Neural crest cell (in vitro differentiated cells): ENCODE measurements around the gene NKAIN2. TPM values are rescaled to one million over a fixed set of nuclear protein-coding genes. Genes with fewer than 3 reads are reported as not detected.
"Not testable (repeated sequence)": the region's sequence is repeated elsewhere in the genome, so short reads cannot be mapped to it uniquely, and the experiment has no call there.

Experiments
- DNase-seq: peaks from one replicate; pipeline ENCODE4 v3.0.0; 2021; ENCODE audit warnings: low read depth, mixed read lengths, low spot score
- H3K27ac Mint-ChIP-seq: one replicate; pipeline ENCODE4 v1.8.0; 2021; ENCODE audit warnings: mild to moderate bottlenecking, mixed read lengths; ENCODE audit not compliant: unreplicated experiment
- H3K27me3 Mint-ChIP-seq: 2 replicates; pipeline ENCODE4 v1.8.0; 2021; ENCODE audit warnings: low read depth, mild to moderate bottlenecking, mixed read lengths
- H3K36me3 Mint-ChIP-seq: 2 replicates; pipeline ENCODE4 v1.8.0; 2021; ENCODE audit warnings: low read depth, mild to moderate bottlenecking, mixed read lengths
- H3K4me1 Mint-ChIP-seq: 2 replicates; pipeline ENCODE4 v1.8.0; 2021; ENCODE audit warnings: mixed read lengths
- H3K4me3 Mint-ChIP-seq: one replicate; pipeline ENCODE4 v1.8.0; 2021; ENCODE audit warnings: mild to moderate bottlenecking, mixed read lengths
- H3K9me3 Mint-ChIP-seq: 2 replicates; pipeline ENCODE4 v1.8.0; 2021; ENCODE audit warnings: mixed read lengths
- CTCF ChIP-seq: fragments of 200-600 bp; sonication (generic); conservative IDR thresholded peaks from 2 replicates; pipeline ENCODE4 v1.5.0; 2021; ENCODE audit warnings: antibody characterized with exemption, mild to moderate bottlenecking
- total RNA-seq: library from RNA; stranded (reverse); gene quantifications from 2 replicates; pipeline ENCODE4 v1.2.1, GENCODE V29; 2021

Gene NKAIN2
- total RNA-seq, 1 donor from 2014 or later, result 1.1 TPM

DNA sequence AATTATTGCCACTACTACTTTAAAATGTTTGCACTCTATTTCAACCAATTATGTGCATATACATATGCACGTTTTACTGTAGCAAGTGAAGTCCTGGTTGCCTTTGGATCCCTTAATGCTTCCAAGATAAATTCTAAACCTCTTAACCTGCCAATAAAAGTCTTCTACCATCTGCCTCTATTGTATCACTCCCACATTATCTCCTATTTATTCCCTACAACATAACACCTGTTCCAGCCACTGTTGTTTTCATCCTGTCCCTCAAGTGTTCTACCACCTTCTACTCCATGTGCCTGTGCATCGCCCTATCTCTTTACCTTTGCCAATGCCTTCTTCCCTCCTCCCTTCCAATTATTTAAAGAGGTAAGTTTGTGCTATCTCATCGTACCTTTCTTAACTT is 659.6 kb downstream of the NKAIN2 start:
- no peak for DNase-seq
- no peaks in the 10 kb centered on the region for H3K36me3 Mint-ChIP-seq
- TF ChIP-seq CTCF, result no peak
- H3K4me3 Mint-ChIP-seq, result no peak overlapping the region
- H3K9me3 Mint-ChIP-seq, result no peaks in the 10 kb centered on the region
- no peaks in the 10 kb centered on the region for H3K27me3 Mint-ChIP-seq
- peak overlapping the region; percentile 15 for H3K27ac Mint-ChIP-seq
- no peaks in the 10 kb centered on the region for H3K4me1 Mint-ChIP-seq

DNA sequence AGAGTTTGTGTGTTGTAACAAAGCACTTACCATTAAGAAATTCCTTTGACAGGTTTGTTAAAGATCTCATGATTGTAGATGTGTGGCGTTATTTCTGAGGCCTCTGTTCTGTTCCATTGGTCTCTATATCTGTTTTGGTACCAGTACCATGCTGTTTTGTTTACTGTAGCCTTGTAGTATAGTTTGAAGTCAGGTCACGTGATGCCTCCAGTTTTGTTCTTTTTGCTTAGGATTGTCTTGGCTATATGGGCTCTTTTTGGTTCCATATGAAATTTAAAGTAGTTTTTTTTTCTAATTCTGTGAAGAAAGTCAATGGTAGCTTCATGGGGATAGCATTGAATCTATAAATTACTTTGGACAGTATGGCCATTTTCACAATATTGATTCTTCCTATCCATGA is 660.9 kb downstream of the NKAIN2 start:
- H3K4me1 Mint-ChIP-seq, H3K4me3 Mint-ChIP-seq, H3K27me3 Mint-ChIP-seq, H3K27ac Mint-ChIP-seq, H3K9me3 Mint-ChIP-seq, DNase-seq, H3K36me3 Mint-ChIP-seq: not testable (repeated sequence)

GRCh38 chr6:124466949-124467348 is 663.3 kb downstream of the NKAIN2 start:
- no peaks in the 10 kb centered on the region for H3K36me3 Mint-ChIP-seq
- DNase-seq, result no peak

DNA sequence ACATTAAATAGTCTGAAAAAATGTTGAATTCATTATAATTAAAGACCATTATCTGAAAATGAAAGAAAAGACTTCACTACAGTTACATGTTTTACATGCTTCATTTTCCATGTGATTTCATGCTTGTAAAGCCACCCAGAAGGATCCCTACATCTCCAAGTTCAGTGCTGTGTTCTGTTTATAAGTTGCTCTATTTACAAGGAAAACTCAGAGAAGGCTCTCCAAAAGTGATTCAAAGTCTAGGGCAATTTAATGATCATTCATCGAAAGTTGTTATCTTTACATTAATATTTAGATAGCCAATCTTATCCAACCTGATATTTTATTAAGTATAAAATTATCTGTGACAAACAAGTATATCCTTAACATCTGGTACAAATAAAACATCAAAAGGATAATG is 663.7 kb downstream of the NKAIN2 start:
- no peak for DNase-seq
- no peak overlapping the region for H3K4me3 Mint-ChIP-seq
- H3K27ac Mint-ChIP-seq, result no peak overlapping the region
- H3K27me3 Mint-ChIP-seq, result no peaks in the 10 kb centered on the region
- no peak for TF ChIP-seq CTCF
- H3K36me3 Mint-ChIP-seq, result no peaks in the 10 kb centered on the region
- H3K4me1 Mint-ChIP-seq, result peaks cover 2% of the 10 kb centered on the region
- H3K9me3 Mint-ChIP-seq, result peaks cover 2% of the 10 kb centered on the region

More at GRCh38 chr6:124466949-124467348, 663.3 kb downstream of the NKAIN2 start:
- no peaks in the 10 kb centered on the region for H3K4me1 Mint-ChIP-seq
- no peak overlapping the region for H3K4me3 Mint-ChIP-seq
- H3K27ac Mint-ChIP-seq, result no peak overlapping the region
- no peaks in the 10 kb centered on the region for H3K9me3 Mint-ChIP-seq
- no peak for TF ChIP-seq CTCF
- no peaks in the 10 kb centered on the region for H3K27me3 Mint-ChIP-seq

GRCh38 chr6:124470803-124471202 is 667.1 kb downstream of the NKAIN2 start:
- no peak for TF ChIP-seq CTCF
- Mint-ChIP-seq H3K27me3 (no peaks in the 10 kb centered on the region), H3K4me1 (peaks cover 3% of the 10 kb centered on the region), H3K36me3 (no peaks in the 10 kb centered on the region), H3K4me3 (no peak overlapping the region), H3K9me3 (peaks cover 3% of the 10 kb centered on the region), H3K27ac (no peak overlapping the region)
- no peak for DNase-seq

GRCh38 chr6:124475176-124475575 is 671.5 kb downstream of the NKAIN2 start:
- Mint-ChIP-seq H3K9me3 (peaks cover 3% of the 10 kb centered on the region), H3K36me3 (no peaks in the 10 kb centered on the region), H3K27ac (no peak overlapping the region)

More at GRCh38 chr6:124475176-124475575, 671.5 kb downstream of the NKAIN2 start:
- no peak for TF ChIP-seq CTCF
- Mint-ChIP-seq H3K4me3 (no peak overlapping the region), H3K4me1 (peaks cover 3% of the 10 kb centered on the region), H3K27me3 (no peaks in the 10 kb centered on the region)
- DNase-seq, result no peak
